ENCODE measurements around the gene CAPRIN2.
A peak's percentile ranks its signal among the peaks of the same experiment; 100 is the strongest.

The CAPRIN2 gene

GRCh38 chr12:30754750-30755394 lies at the start of gene CAPRIN2:
CAPRIN2 (minus strand) TSS chr12:30754951; CDS start chr12:30753520, 1,431 bp downstream.
- peak; percentile 91 to 92 for DNase-seq (ENCODE audit: low read depth in 2 of 2)

GRCh38 chr12:30797689-30798088 lies 42.9 kb upstream of the CAPRIN2 start:
- DNase-seq (ENCODE audit: low read depth in 2 of 2): no peak

- no peak for DNase-seq (ENCODE audit: low read depth in 2 of 2)
Observed at GRCh38 chr12:30796891-30797371, 42.2 kb upstream of the CAPRIN2 start.

GRCh38 chr12:30796313-30796780 lies 41.6 kb upstream of the CAPRIN2 start:
- DNase-seq (ENCODE audit: low read depth in 2 of 2): no peak

- peak in 1 of 2 experiments; percentile 58 for DNase-seq (ENCODE audit: low read depth in 2 of 2)
Observed at GRCh38 chr12:30795410-30796312, 40.9 kb upstream of the CAPRIN2 start.

GRCh38 chr12:30794591-30795409 lies 40.0 kb upstream of the CAPRIN2 start:
- no peak for DNase-seq (ENCODE audit: low read depth in 2 of 2)

- DNase-seq (ENCODE audit: low read depth in 2 of 2): no peak
Observed at GRCh38 chr12:30794020-30794419, 39.3 kb upstream of the CAPRIN2 start.

- no peak for DNase-seq (ENCODE audit: low read depth in 2 of 2)
Observed at GRCh38 chr12:30792648-30793499, 38.1 kb upstream of the CAPRIN2 start.

GRCh38 chr12:30792085-30792484 lies 37.3 kb upstream of the CAPRIN2 start:
- no peak for DNase-seq (ENCODE audit: low read depth in 2 of 2)

- DNase-seq (ENCODE audit: low read depth in 2 of 2): no peak
Observed at GRCh38 chr12:30788754-30789153, 34.0 kb upstream of the CAPRIN2 start.

GRCh38 chr12:30785630-30786029 lies 30.9 kb upstream of the CAPRIN2 start:
- no peak for DNase-seq (ENCODE audit: low read depth in 2 of 2)

GRCh38 chr12:30784508-30784907 lies 29.8 kb upstream of the CAPRIN2 start:
- DNase-seq (ENCODE audit: low read depth in 2 of 2): no peak

GRCh38 chr12:30783946-30784345 lies 29.2 kb upstream of the CAPRIN2 start:
- DNase-seq (ENCODE audit: low read depth in 2 of 2): no peak

- no peak for DNase-seq (ENCODE audit: low read depth in 2 of 2)
Observed at GRCh38 chr12:30782316-30783173, 27.8 kb upstream of the CAPRIN2 start.

- no peak for DNase-seq (ENCODE audit: low read depth in 2 of 2)
Observed at GRCh38 chr12:30779578-30779977, 24.8 kb upstream of the CAPRIN2 start.

GRCh38 chr12:30779178-30779577 lies 24.4 kb upstream of the CAPRIN2 start:
- DNase-seq (ENCODE audit: low read depth in 2 of 2): no peak

- DNase-seq (ENCODE audit: low read depth in 2 of 2): no peak
Observed at GRCh38 chr12:30774599-30774998, 19.8 kb upstream of the CAPRIN2 start.

- no peak for DNase-seq (ENCODE audit: low read depth in 2 of 2)
Observed at GRCh38 chr12:30769802-30770201, 15.1 kb upstream of the CAPRIN2 start.

GRCh38 chr12:30764251-30764650 lies 9.5 kb upstream of the CAPRIN2 start:
- no peak for DNase-seq (ENCODE audit: low read depth in 2 of 2)

GRCh38 chr12:30763053-30763452 lies 8.3 kb upstream of the CAPRIN2 start:
- DNase-seq (ENCODE audit: low read depth in 2 of 2): no peak

Data from stimulated activated CD4-positive, alpha-beta T cell treated with anti-CD3 and anti-CD28 coated beads, Interleukin-12 subunit alpha, Interleukin-12 subunit beta, amount 100 ng/mL, for 24 hours (primary cell).